ENCODE data around the gene IRF2BP2.

The IRF2BP2 gene

DNA sequence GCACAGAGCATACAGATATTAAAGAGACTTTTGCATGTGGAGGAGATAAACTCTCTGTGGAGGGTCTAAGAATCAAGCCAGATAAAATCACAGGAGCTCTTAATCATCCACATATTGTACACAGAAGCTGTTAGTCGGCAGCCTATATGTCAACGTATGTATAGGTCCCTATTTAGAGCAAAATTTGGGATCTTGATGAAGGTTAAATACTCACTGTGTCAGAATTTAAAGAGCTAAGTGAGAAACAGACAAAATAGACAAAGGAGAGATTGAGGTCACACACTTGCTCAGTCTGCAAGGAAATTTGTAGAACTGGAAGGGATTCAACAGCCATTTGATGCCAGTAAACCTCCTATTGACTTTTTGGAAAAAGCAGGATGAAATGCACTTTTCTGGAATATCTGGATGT, 4.1 kb upstream of the IRF2BP2 start:
- no peak overlapping the region for H3K4me3 ChIP-seq (ENCODE audit: low read depth, low read length)
- DNase-seq (ENCODE audit: low read depth): peak; percentile 42
- TF ChIP-seq, protein P1, sequence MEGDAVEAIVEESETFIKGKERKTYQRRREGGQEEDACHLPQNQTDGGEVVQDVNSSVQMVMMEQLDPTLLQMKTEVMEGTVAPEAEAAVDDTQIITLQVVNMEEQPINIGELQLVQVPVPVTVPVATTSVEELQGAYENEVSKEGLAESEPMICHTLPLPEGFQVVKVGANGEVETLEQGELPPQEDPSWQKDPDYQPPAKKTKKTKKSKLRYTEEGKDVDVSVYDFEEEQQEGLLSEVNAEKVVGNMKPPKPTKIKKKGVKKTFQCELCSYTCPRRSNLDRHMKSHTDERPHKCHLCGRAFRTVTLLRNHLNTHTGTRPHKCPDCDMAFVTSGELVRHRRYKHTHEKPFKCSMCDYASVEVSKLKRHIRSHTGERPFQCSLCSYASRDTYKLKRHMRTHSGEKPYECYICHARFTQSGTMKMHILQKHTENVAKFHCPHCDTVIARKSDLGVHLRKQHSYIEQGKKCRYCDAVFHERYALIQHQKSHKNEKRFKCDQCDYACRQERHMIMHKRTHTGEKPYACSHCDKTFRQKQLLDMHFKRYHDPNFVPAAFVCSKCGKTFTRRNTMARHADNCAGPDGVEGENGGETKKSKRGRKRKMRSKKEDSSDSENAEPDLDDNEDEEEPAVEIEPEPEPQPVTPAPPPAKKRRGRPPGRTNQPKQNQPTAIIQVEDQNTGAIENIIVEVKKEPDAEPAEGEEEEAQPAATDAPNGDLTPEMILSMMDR (conservative IDR thresholded peaks at IDR 0.05; ENCODE audit: low read depth, low read length): no peak

DNA sequence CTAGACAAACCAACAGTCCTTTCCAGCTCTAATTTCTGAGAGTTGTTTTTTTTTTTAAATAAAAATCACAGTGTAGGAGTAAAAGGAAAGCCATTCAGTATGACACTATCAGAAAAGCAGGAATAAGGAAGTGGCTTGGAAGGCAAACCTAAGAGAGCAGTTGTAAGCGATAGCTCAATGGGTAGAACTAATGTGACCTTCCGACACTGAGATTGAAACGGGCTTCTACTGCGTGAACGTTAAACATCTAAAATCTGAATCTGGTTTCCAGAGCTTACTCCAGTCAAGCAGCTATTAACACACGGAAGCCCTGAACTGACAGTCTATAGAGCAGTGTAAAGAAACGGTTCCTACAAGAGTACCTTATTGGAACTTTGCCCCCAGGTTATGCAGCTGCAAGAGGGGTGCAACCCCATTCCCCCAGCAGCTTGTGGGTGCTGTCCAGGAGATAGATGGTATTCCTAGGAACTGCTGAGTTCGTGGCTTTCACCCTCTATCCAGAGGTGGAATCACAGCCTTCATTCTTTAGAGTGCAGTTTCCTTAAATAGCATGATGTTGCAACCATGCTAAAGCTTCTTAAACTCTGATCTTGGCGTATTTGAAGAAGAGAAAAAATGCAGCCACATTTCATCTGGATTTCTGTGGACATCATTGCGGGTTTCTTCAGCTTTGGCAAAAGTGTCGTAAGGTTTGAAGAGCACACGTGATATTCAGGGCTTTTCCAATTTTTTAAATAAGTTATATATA, 3.3 kb upstream of the IRF2BP2 start:
- DNase-seq (ENCODE audit: low read depth): peak; percentile 97
- TF ChIP-seq, protein P1 (conservative IDR thresholded peaks at IDR 0.05; ENCODE audit: low read depth, low read length): no peak
- peak overlapping the region; percentile 28 for H3K4me3 ChIP-seq (ENCODE audit: low read depth, low read length)

DNA sequence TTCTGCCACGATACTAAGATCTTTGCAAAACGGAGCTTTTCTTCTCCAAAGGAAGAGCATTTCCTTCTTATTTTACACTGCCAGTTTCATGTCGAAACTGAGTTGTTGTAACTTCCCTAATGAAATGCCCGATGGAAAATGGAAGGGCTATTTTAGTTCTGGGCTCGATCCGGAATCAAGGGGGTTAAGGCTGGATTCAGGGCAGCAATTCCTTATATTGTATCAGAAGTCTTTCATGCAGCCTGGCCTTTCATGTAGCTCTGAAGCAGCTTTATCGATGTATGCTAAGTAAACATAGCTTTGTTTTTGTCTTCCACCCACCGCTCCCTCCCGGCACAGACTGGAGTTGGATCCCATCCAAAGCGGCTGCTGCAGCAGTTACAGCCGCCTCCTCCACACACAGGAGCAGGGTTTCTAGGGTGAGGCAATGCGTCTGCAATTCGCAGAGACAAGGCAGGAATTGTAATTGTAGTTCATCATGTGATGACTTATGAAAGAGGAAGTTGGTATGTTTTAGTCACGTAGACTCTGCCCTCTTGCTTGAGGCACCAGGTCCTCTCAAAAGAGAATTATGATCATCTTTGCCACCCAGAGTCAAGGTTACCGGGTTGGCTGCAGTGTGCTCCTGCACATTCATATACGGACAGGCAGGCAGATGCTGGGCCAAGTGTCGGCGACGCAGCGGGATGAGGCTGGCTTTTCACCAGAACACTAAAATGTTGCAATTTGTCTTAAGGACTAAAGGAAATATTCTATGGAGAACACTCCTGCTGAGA, 2.6 kb upstream of the IRF2BP2 start:
- DNase-seq (ENCODE audit: low read depth): peak; percentile 99
- TF ChIP-seq, protein P1 (conservative IDR thresholded peaks at IDR 0.05; ENCODE audit: low read depth, low read length): no peak
- H3K4me3 ChIP-seq (ENCODE audit: low read depth, low read length): peak overlapping the region; percentile 39

DNA sequence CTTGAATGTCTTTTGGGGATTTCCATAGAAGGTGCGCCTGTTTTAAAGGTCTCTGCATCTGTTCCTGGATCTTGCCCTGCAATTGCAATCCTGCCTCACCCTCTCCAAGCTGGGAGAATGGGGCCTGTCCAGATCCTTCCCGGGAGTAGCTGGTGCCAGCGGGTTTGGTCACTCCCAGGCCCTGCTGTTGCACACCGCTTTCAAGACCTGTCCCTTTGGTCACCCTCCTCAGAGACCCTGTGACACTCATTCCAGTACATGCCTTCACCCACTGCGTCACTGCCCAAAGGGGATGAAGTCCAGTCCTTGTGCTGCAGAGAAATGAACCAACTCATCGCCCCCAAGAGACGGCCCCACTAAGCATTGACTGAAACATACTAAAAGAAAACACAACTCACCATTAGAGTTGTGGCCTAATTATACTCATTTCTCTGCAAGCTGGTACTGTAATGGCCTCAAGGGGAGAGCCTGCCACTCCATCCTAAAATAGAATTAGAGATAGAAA, 1.9 kb upstream of the IRF2BP2 start:
- DNase-seq (ENCODE audit: low read depth): no peak
- TF ChIP-seq, protein P1 (conservative IDR thresholded peaks at IDR 0.05; ENCODE audit: low read depth, low read length): no peak
- peak overlapping the region; percentile 4 for H3K4me3 ChIP-seq (ENCODE audit: low read depth, low read length)

DNA sequence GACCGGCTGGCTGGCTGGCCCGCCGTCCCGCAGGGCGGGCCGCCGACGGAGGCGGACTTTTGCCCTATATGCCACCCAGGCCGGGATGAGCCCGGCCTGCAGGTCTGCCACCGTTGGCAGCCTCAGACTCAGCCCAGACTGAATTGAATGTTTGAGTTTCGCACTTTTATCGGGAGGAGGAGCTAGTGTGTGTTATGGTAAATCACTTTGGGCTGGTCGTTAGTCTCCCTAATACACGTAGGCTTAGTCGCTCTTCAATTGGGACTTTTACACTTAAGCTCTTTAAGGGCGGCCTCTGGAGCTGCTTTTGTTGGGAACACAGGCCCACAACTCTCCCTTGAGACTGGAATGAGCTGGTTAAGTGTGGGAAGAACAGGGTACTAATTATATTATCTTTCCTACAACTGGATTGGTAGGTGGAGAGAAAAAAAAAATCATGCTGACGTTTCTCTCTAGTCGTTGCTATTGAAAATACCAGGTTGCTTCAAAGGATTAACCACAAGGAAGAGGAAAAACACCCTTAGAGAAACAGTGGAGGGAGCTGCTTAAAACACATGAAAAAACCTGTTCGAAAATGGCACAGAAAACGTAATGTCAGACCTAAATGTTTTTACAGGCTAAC, 1.4 kb upstream of the IRF2BP2 start:
- DNase-seq (ENCODE audit: low read depth): peak; percentile 94
- peak overlapping the region; percentile 35 for H3K4me3 ChIP-seq (ENCODE audit: low read depth, low read length)
- TF ChIP-seq, protein P1 (conservative IDR thresholded peaks at IDR 0.05; ENCODE audit: low read depth, low read length): peak; percentile 25

DNA sequence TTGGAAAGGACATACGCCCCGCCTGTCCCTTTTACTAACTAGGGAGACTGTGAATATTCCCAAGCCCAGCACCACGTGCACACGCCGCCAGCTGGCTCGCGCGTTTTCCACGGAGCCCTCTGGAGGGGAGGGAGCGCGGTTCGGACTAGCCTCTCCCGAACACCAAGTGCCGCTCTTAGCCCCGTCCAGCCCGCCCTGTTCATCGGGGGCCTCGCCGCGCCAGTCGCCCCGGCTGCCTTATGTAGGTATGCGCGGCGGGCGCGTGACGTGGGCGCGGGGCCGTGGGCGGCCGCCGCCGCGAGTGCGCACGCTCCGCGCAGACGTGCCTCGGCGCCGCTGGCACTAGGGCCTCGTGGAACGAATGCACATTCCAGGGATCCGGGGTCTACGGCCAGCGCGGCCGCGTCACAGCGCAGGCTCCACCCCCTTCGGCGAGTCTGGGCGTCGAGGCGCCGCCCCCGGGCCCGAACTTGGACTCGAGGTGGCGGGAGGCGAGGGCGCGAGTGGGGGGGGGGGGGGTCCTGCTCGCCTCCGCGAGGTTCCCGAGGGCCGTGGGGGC, 767 bp upstream of the IRF2BP2 start:
- TF ChIP-seq, protein P1 (conservative IDR thresholded peaks at IDR 0.05; ENCODE audit: low read depth, low read length): peak; percentile 28
- H3K4me3 ChIP-seq (ENCODE audit: low read depth, low read length): peak overlapping the region; percentile 61
- peak; percentile 97 for DNase-seq (ENCODE audit: low read depth)

Measured in choroid plexus epithelial cell (primary cell).